ENCODE results near the gene ABLIM2.

Gene ABLIM2

DNA sequence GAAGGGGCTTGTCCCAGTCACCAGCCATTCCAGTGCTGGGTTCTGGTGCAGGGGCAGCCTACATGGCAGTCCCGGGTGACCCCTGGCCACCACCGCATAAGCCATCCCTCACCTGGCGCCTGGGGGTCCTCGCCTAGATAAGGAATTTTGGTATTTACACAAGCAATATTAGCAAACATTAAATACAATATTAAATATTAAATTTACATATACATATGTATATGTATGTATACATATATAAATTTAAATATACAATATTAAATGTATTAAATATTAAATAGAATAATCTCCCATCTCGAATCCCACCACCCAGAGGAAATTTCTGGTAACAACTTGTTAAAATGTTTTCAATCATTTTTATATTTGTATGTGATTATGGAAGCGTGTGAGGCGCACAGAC is 114.4 kb downstream of the ABLIM2 start:
- DNase-seq (ENCODE audit: low spot score), result no peak

DNA sequence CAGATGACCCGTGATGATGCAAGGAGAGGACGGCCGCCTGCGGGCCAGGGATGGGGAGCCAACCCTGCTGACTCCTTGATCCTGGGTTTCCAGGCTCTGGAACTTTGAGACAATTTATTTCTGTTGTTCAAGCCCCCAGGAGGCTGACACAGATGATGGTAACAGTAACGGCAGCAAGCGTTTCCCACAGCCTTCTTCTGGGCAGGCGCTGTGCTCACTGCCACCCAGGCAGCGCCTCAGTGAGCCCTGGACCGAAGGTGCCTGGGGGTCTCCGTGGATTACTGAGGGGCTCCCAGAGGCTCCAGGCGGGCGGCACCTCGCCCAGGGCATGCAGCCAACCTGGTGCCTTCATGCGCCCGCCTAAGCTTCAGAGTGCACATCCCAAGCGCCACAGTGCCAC is 115.0 kb downstream of the ABLIM2 start:
- DNase-seq (ENCODE audit: low spot score), result no peak

DNA sequence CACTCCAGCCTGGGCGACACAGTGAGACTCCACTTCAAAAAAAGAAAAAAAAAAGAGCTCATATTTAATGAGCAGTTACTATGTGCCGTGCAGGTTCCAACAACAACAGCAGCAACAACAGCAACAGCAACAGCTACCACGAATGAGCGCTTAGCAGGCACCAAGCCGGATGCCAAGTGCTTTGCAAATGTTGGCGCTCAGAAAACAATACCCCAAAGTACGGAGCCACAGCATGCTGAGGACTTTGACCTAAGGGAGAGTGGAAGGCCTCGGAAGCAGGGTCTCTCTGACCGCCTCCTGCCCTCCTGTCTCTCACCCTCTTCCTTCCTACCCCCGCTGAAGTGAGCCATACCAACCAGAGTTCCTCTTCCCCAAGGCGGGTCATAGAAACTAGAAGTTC is 116.7 kb downstream of the ABLIM2 start:
- no peak for DNase-seq (ENCODE audit: low spot score)

DNA sequence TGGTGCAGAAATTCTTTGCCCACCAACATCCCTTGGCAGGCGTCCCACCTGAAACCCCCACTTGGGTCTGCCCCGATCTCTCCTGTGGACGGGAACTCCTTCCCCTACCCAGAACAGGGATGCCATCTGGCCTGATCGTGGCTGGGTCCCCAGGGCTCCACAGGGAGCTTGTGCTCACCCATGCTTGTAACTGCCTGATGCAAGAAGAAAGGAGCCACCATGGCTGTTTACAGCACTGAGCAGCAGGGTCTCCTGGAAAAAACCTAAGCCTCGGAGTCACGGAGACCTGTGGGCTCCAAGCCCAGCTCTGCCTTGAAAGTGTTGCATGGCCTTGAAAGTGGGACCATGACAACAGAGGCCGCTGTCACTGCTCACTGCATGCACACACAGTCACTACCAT is 117.4 kb downstream of the ABLIM2 start:
- no peak for DNase-seq (ENCODE audit: low spot score)

DNA sequence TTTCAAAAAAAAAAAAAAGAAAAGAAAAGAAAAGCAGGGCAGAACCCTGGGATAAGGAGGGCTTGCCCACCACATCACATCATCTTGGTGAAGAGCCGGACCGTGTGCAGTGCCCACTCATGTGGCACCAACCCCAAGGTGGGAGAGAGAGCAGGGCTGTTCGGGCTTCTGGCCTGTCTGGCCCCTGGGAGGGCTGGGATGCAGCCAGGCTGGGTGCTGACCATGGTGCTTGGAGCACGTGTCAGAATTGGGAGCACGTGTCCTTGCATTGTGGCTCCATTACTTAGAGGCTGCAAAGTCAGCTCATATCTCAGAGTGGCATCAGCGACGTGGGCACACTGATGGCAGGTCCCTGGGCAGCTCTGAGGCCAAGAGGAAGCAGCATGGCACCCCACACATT is 118.0 kb downstream of the ABLIM2 start:
- DNase-seq (ENCODE audit: low spot score), result no peak

DNA sequence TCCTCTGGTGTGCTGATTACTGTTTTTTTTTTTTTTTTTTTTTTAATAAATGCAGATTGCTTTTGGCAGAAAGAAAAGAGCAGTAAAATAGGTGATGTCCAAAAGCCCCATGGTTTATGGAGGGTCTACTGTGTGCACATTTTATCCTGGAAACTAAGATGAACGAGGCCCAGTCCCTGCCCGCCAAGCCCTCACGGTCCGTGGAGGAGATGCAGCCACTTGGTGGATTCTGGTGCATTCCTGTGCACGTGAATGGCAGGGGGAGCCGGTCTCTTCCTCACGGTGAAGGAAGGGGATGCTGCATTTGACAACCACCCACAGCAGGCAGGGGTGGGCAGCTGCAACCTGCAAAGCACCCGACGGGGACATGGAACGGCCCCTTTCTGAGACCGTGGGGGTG is 118.8 kb downstream of the ABLIM2 start:
- no peak for DNase-seq (ENCODE audit: low spot score)

DNA sequence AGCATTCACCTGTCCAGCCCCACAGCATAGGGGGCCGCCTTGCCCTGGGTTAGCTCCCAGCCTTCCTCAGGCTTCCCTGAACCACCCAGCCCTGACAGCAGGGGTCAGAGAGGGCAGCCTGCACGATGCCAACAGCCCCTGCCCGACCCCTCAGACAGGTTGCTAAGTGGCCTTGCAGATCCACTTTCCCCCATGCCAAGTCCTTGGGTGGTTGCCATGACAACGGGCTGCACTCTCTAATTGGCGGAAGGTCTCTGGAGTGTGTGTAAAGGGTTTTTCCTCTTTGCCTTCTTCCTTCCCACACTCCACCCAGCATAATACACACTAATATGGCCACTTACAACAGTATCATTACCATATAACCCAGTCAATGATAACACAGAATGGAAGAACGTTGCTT is 119.3 kb downstream of the ABLIM2 start:
- no peak for DNase-seq (ENCODE audit: low spot score)

DNA sequence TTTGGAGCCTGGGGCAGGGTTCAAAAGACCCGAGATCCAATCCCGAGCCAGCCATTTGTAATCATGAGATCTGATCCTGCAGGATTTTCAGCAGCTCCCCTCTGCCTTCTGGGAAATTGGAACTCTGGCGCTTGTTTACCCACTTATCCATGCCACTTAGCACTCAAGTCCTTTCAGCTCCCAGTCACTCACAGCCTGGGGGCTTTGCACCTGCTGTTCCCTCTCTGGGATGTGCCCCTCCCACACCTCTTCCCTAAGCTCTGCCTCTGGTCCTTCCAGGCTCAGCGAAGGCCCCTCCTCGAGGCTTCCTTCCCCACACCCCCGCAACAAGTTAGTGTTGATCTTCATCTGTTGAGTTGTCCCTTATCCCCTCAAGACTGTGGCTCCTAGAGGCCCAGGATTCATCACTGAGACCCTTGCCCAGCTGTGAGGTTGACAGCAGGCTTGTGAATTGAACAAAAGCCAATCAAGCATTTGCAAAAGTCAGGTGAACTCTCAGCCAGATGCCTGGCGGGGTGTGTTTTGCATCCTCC is 119.8 kb downstream of the ABLIM2 start:
- DNase-seq (ENCODE audit: low spot score), result no peak

DNA sequence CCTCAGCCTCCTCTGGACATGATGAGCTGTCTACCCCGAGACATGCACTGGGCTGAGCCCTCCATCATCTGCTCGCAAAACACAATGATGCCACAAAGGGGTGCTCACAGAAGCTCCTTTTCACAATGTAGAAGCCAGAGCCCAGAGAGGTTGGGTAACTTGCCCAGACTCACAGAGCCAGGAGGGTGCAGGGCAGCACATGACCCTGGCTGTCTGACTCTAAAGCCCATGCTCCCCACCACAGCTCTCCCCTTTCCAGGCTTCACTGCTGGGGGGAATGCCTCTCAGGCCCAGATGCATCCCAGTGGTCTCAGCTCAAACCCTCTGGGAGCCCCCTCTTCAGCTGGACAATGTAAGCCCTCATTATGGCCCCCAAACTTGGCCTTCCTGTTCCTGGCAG is 120.5 kb downstream of the ABLIM2 start:
- DNase-seq (ENCODE audit: low spot score), result no peak

DNA sequence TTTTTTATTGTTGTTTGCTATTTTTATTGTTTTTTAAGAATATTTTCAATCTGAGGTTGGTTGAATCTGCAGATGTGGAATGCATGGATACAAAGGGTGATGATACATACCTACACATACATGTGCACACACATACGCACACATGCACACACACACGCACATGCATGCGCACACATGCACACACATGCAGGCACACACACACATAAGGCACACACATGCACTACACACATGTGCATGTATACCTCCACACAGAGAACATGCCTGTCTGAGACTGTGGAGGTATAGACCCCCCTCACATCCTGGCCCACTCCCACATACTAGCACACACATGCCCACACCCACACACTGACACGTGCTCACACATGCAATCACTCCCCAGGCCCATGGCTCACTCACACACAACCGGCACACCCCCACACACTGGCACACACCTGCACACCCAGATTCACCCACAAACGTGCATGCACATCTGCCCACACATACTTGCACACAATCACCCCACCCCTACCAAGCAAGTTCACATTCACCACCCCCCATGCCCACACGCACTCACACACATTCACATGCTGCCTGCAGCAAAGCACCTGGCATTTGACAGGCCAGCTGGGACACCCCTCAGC is 121.4 kb downstream of the ABLIM2 start:
- DNase-seq (ENCODE audit: low spot score), result no peak

DNA sequence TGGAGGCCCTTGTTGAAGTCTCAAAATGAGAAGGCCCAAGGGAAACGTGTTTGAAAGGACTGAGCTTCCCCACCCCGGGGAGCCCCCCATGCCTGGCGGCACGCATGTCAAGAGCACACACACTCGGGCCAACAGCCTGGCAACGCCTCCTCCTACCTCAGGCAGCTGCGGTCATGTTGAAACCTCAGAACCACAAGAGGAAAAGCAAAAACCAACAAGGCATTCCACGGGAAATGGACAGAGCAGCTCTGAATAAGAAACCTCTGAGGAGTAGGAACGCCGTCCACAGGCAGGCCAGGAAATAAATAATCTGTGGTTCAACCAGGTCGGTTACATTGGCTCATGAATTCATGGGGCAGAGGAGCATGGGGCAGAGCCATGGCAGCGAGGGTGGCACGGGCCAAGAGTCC is 123.2 kb downstream of the ABLIM2 start:
- peak; percentile 4 for DNase-seq (ENCODE audit: low spot score)

DNA sequence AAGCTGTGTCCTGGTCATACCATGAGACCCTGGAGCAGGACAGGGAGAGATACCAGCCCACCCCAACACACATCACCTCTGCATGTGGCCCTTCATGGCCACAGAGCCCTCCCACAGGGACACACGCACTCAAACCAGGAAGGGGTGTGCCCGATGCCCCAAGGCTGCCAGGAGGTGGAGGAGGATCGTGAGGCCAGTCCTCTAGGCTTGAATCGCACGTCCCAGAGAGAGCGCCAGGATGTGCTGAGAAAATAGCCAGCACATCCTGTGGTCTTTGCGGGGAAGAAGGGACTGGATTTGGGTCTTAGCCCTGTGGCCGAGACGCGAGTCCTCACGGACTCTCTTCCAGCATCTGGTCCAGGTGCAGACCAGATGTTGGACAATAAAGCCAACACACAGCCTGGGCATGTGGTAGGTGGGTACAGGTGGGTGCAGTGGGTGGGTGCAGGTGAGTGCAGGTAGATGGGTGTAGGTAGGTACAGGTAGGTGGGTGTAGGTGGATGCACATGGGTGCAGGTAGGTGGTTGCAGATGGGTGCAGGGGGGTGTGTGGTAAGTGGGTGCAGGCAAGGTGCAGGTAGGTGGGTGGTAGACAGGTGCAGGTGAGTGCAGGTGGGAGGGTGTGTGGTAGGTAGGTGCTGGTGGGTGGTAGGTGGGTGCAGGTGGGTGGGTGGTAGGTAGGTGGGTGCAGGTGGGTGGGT is 124.6 kb downstream of the ABLIM2 start:
- DNase-seq (ENCODE audit: low spot score), result no peak

DNA sequence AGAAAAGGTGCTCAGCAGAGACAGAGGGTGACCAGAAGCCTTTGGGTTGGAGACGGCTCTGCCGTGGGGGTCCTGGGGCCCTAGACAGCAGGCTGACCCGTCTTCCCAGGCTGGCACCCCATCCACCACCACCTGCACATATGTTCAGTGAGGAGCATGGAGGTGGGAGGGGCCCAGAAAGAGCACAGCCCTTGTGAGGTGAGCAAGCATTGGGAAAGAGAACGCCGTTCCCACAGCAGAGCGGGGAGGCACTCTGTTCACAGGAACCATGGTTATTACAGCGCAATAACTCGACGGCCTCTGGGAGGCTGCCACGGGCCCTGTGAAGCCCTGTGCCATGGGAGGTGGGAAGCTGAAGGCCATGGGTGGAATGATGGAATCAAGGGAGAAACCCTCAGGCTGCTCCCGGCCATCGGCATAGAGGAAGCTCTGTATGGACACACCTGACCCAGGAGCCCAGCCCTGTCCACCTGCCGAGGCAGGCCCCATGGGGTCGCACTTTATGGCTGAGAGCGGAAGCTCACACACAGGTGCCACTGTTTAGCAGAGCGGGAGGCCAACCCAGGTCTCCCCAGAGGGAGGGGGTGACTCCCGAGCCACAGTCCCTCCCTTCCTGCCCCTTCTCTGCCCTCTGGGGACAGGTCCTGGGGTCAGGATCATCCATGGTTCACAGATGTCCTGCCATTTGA is 125.4 kb downstream of the ABLIM2 start:
- no peak for DNase-seq (ENCODE audit: low spot score)

DNA sequence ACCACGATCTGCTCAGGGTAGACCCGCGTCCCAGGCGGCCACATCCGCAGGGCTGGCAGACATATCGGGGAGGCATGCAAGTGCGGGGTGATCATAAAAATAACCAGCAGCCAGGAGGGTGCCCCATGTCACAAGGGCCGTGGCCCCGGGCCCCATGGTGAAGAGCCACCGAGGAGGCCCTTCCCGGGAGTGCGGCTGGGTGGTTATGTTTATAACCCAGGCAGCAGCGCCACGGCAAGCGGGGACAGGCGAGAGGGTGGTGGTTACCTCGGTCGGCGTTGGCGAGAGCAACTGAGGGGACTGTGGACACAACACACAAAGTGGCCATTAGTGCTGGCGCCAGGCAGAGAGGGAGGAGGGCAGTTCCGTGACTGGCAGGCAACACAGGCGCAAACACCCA is 126.2 kb downstream of the ABLIM2 start:
- DNase-seq (ENCODE audit: low spot score), result no peak

DNA sequence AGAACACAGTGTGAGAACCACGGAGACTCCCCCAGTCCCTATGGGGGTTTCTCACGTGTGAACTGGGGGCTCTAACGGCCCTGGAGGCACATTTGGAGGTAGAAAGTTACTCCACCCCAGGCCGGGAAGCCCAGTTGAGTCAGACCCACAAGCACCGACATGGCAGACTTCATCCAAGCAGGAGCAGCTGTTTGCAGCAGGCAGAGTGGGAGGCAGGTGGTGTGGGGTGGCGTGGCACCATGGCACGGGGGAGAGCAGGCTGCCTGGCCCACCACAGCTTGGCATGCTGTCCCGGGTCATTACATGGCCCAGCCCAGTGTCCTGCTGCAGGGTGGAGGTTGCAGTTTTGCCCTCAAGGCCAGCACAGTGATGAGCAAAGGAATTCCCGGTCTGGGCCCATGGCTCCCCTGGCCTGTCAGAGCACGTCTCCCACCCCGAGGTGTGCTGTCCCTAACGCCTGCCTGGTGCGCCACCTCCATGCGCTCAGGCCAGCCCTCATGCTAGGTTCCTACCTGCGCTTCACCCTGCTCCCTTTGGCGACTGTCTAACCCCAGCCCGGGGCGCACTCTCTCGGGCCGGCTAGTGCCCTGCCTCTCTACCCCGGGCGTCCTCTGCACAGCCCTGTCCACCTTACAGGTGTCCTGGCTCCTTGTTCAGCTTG is 128.4 kb downstream of the ABLIM2 start:
- no peak for DNase-seq (ENCODE audit: low spot score)

DNA sequence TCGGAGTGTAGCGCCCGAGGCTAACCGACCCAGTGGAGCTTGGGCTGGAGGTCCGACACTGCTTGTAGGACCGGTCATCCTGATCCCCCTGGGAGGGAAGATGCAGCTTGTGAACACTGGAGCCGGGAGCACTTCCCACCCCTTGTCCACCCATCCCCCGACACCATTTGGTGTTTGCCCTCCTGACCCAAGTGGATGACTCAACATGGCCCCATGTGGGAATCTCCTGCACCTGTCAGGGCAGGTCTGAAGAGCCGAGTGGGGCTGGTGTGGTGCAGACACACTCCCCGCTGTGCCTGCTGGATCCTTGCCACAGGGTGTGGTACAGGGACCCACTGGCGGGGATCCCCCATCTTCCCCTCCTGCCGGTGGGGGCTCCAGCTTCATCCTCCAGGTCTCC is 128.9 kb downstream of the ABLIM2 start:
- no peak for DNase-seq (ENCODE audit: low spot score)

DNA sequence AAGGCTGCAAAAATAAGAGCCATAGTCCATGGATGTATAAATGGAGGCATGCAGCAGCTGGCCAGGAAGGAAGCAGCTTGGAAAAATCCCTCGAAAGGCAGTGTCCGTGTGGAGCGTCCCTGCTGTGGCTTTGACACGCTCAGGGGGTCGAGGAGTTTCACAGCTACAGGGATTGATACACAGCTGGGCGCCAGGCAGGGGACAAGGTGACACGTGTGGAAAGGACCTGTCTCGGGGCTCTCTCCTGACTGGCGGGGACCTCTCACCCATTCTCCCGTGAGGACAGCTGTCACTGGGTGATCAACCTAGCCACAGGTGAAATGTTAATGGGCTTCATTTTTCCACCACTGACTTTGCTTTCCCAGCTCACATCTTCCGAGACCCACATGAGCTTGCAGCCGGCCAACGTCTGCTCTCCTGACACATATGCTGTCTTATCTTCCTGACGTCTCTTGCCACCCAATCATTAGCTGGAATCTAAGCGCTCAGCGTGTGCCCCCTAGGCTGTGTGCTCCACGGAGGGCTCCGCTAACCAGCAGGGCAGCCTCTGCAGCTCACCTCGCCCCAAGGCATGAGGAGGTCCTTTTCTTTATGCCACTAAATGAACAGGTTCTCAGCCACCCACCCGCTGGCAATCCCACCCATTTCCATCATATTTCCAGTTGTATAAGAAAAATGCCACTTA is 129.6 kb downstream of the ABLIM2 start:
- DNase-seq (ENCODE audit: low spot score), result no peak

DNA sequence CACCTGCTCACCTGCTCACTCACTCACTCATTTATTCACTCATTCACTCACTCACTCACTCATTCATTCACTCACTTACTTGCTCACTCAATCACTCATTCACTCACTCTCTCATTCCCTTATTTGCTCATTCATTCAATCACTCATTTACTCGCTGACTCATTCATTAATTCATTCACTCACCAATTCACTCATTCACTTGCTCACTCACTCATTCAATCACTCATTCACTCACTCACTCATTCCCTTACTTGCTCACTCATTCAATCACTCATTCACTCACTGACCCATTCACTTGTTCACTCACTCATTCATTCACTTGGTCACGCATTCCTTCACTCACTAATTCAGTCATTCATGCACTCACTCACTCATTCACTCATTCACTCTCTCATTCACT is 130.2 kb downstream of the ABLIM2 start:
- DNase-seq (ENCODE audit: low spot score), result no peak

DNA sequence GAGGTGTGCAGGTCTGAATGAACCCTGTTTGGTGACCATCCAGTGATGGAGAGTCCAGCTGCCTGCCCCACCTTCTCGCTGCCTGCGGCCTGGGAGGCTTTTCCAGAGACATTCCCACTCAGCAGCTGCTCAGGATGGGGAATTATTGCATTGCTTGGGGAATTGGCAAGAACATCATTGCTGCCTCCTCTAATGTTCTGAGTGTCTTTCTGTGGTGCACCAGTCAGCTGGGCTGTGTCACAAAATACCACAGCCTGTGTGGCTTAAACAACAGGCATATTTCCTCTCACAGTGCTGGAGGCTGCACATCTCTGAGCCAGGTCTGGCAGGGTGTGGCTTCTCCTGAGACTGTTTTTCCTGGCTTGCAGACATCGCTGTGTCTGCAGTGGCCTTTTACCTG is 132.2 kb downstream of the ABLIM2 start:
- no peak for DNase-seq (ENCODE audit: low spot score)

DNA sequence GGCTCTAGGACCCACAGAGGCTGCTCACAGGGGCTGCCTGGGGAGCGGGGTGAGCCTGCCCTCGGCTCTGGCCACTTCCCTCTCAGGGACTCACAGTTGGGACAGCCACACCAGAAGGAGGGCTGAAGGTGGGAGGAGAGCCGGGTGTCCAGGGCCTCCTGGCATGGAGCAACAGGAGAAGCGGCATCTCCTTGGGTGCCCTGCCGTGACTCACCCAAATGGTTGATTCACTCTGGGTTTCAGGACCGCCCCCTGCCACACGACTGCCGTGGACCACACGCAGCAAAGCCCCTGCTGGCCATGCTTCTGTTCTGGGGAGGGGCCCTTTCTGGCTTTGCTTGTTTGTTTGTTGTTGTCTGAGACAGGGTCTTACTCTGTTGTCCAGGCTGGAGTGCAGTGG is 132.9 kb downstream of the ABLIM2 start:
- no peak for DNase-seq (ENCODE audit: low spot score)

DNA sequence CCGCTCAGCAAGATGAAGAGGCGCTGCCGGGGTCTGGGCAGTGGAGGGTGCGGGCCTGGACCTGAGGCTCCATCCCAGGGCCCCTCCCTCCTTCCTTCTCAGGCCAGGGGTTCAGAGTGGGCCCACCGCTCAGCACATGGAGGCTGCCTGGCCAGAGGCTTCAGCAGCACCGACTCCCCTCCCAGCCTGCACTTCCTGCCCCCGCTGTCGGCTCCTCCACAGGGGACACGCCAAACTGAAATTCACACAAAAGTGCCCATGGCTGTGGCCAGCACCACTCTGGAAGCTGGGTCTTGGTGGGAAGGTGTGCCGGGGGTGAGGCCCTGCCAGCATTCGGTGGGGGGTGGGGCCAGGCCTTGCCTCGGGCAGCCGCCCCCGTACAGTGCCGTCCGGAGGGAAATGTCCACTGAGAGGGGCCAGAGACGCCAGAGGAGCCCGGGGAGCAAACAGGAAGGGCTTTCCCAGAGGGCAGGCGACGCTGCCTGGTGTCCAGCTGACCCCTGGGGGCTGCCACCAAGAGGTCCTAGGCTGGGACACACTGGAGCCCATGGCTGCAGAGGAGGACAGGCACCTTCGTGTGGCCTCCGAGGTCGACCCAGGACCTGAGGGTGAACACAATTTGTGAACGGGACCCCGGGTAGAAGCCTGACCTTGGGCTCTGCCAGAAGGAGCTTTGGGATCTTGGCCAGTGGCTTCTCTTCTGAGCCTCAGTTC is 134.4 kb downstream of the ABLIM2 start:
- no peak for DNase-seq (ENCODE audit: low spot score)

DNA sequence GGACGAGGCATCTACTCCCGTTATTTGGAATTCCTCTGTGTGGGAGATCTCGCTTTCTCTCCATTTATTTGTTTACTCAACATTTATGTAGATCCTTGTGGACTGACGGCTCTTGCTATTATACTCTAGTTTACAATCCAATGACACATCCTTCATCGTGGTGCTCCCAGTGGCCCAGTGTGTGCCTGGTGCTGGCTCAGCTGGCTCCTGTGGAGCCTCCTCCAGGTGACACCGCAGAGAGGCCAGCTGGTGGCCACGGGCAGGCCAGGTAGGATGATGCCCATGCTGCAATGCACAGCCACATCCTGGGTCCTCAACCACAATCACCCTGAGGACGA is 134.9 kb downstream of the ABLIM2 start:
- DNase-seq (ENCODE audit: low spot score), result no peak
